Ishikawa (cell line): ENCODE data around the gene ZNF554.

Experiments used
- CEBPB ChIP-seq: IDR thresholded peaks from 2 replicates; pipeline ENCODE4 v1.6.1; 2012
- CREB1 ChIP-seq: IDR thresholded peaks from 2 replicates; pipeline ENCODE4 v1.6.1; 2012; ENCODE audit warnings: low read depth
- EGR1 ChIP-seq: IDR thresholded peaks from 2 replicates; pipeline ENCODE4 v1.6.1; 2012
- EP300 ChIP-seq: IDR thresholded peaks from 2 replicates; pipeline ENCODE4 v1.6.1; 2012; ENCODE audit warnings: borderline replicate concordance
- FOXM1 ChIP-seq: IDR thresholded peaks from 2 replicates; pipeline ENCODE4 v1.6.1; 2012; ENCODE audit warnings: low read depth, borderline replicate concordance
- NFIC ChIP-seq: IDR thresholded peaks from 2 replicates; pipeline ENCODE4 v1.6.1; 2012
- RAD21 ChIP-seq: IDR thresholded peaks from 2 replicates; pipeline ENCODE4 v1.6.1; 2012; ENCODE audit warnings: low read depth
- TAF1 ChIP-seq: IDR thresholded peaks from 2 replicates; pipeline ENCODE4 v1.6.1; 2012; ENCODE audit warnings: low read depth, mild to moderate bottlenecking
- TCF12 ChIP-seq: IDR thresholded peaks from 2 replicates; pipeline ENCODE4 v1.6.1; 2012; ENCODE audit warnings: low read depth
- TEAD4 ChIP-seq: IDR thresholded peaks from 2 replicates; pipeline ENCODE4 v1.6.1; 2012
- YY1 ChIP-seq: IDR thresholded peaks from 2 replicates; pipeline ENCODE4 v1.6.1; 2012; ENCODE audit warnings: low read depth
- ZBTB7A ChIP-seq: IDR thresholded peaks from 2 replicates; pipeline ENCODE4 v1.6.1; 2012; ENCODE audit warnings: low read depth
- TF ChIP-seq, protein P1 (sequence below): IDR thresholded peaks from 2 replicates; pipeline ENCODE4 v1.6.1; 2012; ENCODE audit warnings: low read depth, mild to moderate bottlenecking
- TF ChIP-seq, protein P2 (sequence below): IDR thresholded peaks from 2 replicates; pipeline ENCODE4 v1.6.1; 2012
- TF ChIP-seq, protein P3 (sequence below): IDR thresholded peaks from 2 replicates; pipeline ENCODE4 v1.6.1; 2012

ZNF554 gene

DNA sequence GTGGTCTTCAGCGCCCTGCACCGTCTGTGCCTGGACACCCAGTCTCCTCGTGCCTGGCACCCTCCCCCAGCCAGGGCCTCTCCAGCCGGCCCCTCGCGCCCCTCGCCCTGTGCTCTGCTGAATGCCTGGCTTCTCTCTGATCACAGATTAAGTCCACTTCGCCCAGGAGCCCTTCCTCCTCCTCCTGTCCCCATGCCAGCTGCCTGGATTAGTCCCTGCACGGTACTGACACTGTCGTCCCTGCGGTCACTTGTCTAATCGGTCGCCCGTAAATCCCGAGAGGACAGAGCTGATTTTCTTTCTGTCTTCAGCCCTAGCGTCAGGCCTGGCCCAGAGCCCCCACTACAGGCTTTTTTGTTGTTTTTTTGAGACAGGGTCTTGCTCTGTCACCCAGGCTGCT is 27.8 kb upstream of the ZNF554 start:
- TF ChIP-seq CEBPB = no peak

DNA sequence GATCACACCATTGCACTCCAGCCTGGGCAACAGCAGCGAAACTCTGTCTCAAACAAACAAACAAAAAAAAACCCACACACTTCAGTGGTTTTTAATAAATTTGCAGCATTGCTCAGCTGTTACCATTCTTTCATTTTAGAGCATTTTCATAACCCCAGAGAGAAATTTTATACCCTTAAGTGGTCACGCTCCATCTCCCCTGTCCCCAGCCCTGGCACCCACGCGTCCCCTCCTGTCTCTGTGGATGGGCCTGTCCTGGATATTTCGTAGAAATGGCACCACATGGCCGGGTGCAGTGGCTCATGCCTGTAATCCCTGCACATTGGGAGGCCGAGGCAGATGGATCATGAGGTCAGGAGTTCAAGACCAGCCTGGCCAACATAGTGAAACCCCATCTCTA is 26.5 kb upstream of the ZNF554 start:
- TF ChIP-seq NFIC (no peak), ZBTB7A (no peak), TCF12 (no peak), EP300 (no peak), CREB1 (no peak), CEBPB (no peak), TAF1 (no peak), FOXM1 (no peak), TEAD4 (no peak), RAD21 (no peak), EGR1 (no peak), YY1 (no peak)
- TF ChIP-seq, protein P1, sequence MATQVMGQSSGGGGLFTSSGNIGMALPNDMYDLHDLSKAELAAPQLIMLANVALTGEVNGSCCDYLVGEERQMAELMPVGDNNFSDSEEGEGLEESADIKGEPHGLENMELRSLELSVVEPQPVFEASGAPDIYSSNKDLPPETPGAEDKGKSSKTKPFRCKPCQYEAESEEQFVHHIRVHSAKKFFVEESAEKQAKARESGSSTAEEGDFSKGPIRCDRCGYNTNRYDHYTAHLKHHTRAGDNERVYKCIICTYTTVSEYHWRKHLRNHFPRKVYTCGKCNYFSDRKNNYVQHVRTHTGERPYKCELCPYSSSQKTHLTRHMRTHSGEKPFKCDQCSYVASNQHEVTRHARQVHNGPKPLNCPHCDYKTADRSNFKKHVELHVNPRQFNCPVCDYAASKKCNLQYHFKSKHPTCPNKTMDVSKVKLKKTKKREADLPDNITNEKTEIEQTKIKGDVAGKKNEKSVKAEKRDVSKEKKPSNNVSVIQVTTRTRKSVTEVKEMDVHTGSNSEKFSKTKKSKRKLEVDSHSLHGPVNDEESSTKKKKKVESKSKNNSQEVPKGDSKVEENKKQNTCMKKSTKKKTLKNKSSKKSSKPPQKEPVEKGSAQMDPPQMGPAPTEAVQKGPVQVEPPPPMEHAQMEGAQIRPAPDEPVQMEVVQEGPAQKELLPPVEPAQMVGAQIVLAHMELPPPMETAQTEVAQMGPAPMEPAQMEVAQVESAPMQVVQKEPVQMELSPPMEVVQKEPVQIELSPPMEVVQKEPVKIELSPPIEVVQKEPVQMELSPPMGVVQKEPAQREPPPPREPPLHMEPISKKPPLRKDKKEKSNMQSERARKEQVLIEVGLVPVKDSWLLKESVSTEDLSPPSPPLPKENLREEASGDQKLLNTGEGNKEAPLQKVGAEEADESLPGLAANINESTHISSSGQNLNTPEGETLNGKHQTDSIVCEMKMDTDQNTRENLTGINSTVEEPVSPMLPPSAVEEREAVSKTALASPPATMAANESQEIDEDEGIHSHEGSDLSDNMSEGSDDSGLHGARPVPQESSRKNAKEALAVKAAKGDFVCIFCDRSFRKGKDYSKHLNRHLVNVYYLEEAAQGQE = no peak
- TF ChIP-seq, protein P2, sequence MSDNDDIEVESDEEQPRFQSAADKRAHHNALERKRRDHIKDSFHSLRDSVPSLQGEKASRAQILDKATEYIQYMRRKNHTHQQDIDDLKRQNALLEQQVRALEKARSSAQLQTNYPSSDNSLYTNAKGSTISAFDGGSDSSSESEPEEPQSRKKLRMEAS = no peak
- TF ChIP-seq, protein P3, sequence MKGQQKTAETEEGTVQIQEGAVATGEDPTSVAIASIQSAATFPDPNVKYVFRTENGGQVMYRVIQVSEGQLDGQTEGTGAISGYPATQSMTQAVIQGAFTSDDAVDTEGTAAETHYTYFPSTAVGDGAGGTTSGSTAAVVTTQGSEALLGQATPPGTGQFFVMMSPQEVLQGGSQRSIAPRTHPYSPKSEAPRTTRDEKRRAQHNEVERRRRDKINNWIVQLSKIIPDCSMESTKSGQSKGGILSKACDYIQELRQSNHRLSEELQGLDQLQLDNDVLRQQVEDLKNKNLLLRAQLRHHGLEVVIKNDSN = no peak

DNA sequence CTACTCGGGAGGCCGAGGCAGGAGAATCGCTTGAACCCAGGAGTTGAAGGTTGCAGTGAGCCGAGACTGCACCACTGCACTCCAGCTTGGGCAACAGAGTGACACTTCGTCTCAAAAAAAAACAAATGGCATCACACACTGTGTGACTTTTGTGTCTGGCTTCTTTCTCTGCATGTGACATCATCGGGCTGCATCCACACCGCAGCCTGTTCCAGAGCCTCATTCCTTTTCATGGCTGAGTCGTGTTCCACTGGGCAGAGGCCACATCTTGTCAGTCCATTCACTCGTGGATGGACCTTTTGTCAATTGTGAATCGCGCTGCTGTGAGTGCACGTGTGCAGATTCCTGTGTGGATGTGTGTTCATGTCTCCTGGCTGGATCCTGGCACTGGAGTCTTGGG is 26.1 kb upstream of the ZNF554 start:
- TF ChIP-seq EGR1 = no peak
- TF ChIP-seq CEBPB = no peak
- TF ChIP-seq NFIC = no peak
- TF ChIP-seq TCF12 = no peak
- TF ChIP-seq, protein P2 = no peak
- TF ChIP-seq, protein P3 = no peak
- no peak for TF ChIP-seq FOXM1
- TF ChIP-seq TAF1 = no peak
- TF ChIP-seq YY1 = no peak
- TF ChIP-seq CREB1 = no peak
- no peak for TF ChIP-seq RAD21

DNA sequence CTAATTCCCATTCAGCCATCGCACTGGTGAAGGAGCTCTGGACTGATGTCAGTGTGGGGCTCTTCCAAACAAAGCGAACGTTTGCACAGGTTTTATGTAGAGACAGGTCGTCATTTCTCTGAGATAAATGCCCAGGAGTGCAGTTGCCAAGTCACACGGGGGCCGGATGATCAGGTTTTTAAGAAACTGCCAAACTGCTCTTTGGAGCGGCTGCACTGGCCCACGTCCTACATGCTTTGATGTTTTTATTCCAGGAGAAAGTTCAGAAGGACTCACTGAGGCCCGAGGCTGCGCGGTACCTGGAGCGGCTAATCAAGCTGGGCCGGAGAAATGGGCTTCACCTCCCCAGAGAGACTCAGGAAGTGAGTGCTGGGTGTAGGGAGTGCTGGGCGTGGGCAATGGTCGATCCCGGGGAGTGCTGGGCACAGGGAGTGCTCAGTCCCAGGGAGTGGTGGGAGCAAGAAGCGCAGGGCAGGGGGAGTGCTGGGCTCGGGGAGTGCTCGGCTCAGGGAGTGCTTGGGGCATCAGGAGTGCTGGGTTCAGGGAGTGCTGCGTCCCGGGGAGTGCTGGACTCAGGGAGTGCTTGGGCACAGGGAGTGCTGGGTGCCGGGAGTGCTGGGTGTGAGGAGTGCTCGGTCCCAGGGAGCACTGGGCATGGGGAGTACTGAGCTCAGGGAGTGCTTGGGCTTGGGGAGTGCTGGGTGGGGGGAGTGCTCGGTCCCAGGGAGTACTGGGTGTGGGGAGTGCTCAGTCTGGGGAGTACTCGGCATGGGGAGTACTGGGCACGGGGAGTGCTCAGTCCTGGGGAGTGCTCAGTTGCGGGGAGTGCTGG is 23.6 kb upstream of the ZNF554 start:
- TF ChIP-seq EP300 (no peak), EGR1 (no peak), TCF12 (no peak), YY1 (no peak), TEAD4 (no peak), FOXM1 (no peak), CREB1 (no peak), CEBPB (no peak), TAF1 (no peak), NFIC (no peak), RAD21 (no peak), ZBTB7A (no peak)
- TF ChIP-seq, protein P1 = no peak
- TF ChIP-seq, protein P3 = no peak
- TF ChIP-seq, protein P2 = no peak

DNA sequence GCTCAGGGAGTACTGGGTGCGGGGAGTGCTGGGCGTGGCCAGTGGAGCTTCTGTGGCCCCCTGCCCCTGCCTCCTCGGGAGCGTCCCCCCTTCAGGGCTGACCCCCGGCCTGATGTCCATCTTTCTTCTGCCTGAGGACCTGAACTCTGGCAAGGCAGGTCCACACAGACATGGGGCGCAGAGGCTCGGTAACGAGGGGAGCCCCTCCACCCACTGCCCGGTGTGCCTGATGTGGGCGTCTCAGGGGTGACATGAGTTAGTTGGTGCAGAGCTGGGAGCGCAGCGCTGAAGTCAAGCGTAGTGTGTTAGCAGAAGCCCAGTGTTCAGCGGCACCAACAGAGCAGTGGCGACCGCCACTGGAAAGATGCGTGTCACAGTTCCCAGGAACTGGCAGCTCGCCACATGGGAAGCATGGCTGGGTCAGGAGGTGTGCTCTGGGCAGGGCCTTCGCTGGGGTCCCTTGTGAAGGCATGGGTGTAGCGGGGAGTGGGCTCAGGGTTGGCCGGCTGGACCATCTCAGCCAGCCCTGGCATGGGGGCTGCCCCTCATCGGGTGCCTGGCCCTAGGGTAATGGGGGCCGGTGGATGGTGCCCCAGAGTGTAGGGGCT is 22.9 kb upstream of the ZNF554 start:
- TF ChIP-seq EP300 = no peak
- no peak for TF ChIP-seq TCF12
- TF ChIP-seq NFIC = no peak
- no peak for TF ChIP-seq FOXM1
- TF ChIP-seq CEBPB = no peak
- no peak for TF ChIP-seq ZBTB7A
- no peak for TF ChIP-seq RAD21
- TF ChIP-seq EGR1 = no peak
- TF ChIP-seq, protein P3 = no peak
- TF ChIP-seq, protein P1 = no peak
- no peak for TF ChIP-seq TEAD4
- TF ChIP-seq CREB1 = no peak
- TF ChIP-seq TAF1 = no peak
- TF ChIP-seq, protein P2 = no peak
- no peak for TF ChIP-seq YY1
